Ovary (tissue), 9 donors: ENCODE measurements around the gene ZC3H10. TPM values are rescaled to one million over a fixed set of nuclear protein-coding genes. Genes with fewer than 3 reads are reported as not detected.
"Not testable (repeated sequence)": the region's sequence is repeated elsewhere in the genome, so short reads cannot be mapped to it uniquely, and the experiment has no call there.

ENCODE experiments used
- DNase-seq, 5 donors: peaks; one replicate each; pipeline ENCODE4 v3.0.0-alpha.2; 2019 to 2020
- H3K27ac ChIP-seq, 2 donors: fragments of 200-600 bp; one replicate each; pipeline versions ENCODE4 v1.5.1 to v1.8.0; 2019 to 2022
- H3K27me3 ChIP-seq: fragments of 200-600 bp; one replicate; pipeline ENCODE4 v1.8.0; 2022
- H3K36me3 ChIP-seq: fragments of 200-600 bp; sonication (generic); one replicate; pipeline ENCODE4 v1.5.1; 2019
- H3K4me1 ChIP-seq: one replicate; pipeline ENCODE4 v1.8.1; 2013; ENCODE audit warnings: mild to moderate bottlenecking, moderate library complexity; ENCODE audit not compliant: insufficient read depth
- H3K4me3 ChIP-seq: fragments of 200-600 bp; sonication (generic); one replicate; pipeline ENCODE4 v1.5.1; 2017
- H3K9me3 ChIP-seq, 2 donors: fragments of 200-600 bp in 1 of 2; sonication (generic) in 1 of 2; one replicate each; pipeline versions ENCODE4 v1.5.1 to v1.8.1; 2013 to 2019; ENCODE audit warnings: mild to moderate bottlenecking in 1 of 2, moderate library complexity in 1 of 2
- EP300 ChIP-seq: sonication (generic); formaldehyde crosslinking; IDR thresholded peaks from one replicate; pipeline ENCODE4 v1.6.1; 2017; ENCODE audit warnings: antibody characterized with exemption
- POLR2A ChIP-seq: fragments of 450-650 bp; IDR thresholded peaks from one replicate; pipeline ENCODE4 v1.6.1; 2017; ENCODE audit warnings: antibody characterized with exemption, mild to moderate bottlenecking, moderate library complexity
- WGBS, 3 donors: extraction: QIAGEN DNeasy Blood & Tissue Kit in 1 of 3; methylation state at CpG; one replicate each; pipeline versions ENCODE4 v1.1.5 to v1.1.7; 2013 to 2017; 5-methylcytosine and 5-hydroxymethylcytosine counted together
- intact Hi-C, 4 donors: fragments of 100-400 bp; cut with DNase I; formaldehyde crosslinking; loops; one replicate each; pipeline versions ENCODE4 v1.11.0 to v1.15.1; 2022 to 2023
- polyA plus RNA-seq, 2 donors: library from polyadenylated mRNA; stranded (reverse); fragments of 200-250 nt in 1 of 2; fragments of 350-450 nt in 1 of 2; fragmentation: Illumina TruSeq in 1 of 2; extraction: RNeasy Lipid Tissue Mini Kit (QIAGEN cat#74804) in 1 of 2; gene quantifications; one replicate each; pipeline ENCODE4 v1.2.3, GENCODE V29; 2013 to 2014
- total RNA-seq, 7 donors: library from RNA; depleted of rRNA in 2 of 7; stranded (reverse); fragments of >200 nt in 2 of 7; fragmentation: NEBNext Ultra II Directional in 3 of 7; extraction: Animal tissue kit (Norgen Biotek cat#: 25700) in 3 of 7; gene quantifications; one replicate each; pipeline versions ENCODE4 v1.1.0 to v1.2.4, GENCODE V29; 2016 to 2023
- TF ChIP-seq, protein P1 (sequence below), 3 donors: fragments of 450-650 bp in 2 of 3; fragments of 200-600 bp in 1 of 3; IDR thresholded peaks; one replicate each; pipeline versions ENCODE4 v1.5.1 to v1.8.0; 2016 to 2022; ENCODE audit warnings: antibody characterized with exemption in 3 of 3, mild to moderate bottlenecking in 1 of 3
- donor health status: DM: no; HTN: no; CAD: no; lungs with moderate emphysema.
- donor health status: DM: no; HTN: no; CAD: no.
- donor health status: Bipolar disorder and iron deficiency.
- donor health status: DM: yes; HTN: yes; CAD: no.
- donor health status: DM: no; HTN: no; CAD: no.
- donor health status: DM: yes; HTN: yes; CAD: no.

The ZC3H10 gene
- total and polyA plus RNA-seq, 9 donors, result 1.8 to 14.7 (median 9.0) TPM

DNA sequence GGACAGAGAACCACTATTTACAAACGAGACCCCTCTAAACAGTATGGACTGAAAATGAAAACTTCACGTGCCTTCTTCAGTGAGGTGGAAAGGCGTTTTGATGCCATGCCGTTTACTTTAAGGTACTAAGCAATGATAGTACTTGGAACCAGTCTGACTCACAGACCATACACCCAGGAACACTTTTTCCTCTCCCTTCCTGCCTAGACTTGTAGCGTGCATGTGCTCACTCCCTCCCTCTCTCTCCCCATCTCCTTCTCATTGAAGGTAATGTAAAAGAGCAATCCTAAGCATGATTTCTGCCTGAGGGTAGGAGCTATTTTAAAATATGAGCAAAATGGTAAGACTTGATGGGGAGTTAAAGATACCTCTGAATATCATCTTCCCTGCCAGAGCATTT, 7.5 kb upstream of the ZC3H10 start:
- no peaks in the 10 kb centered on the region for H3K36me3 ChIP-seq
- 87 to 89% (median 87%) methylated on average over 5 of the region's 5 CpGs for WGBS, 3 donors
- H3K27me3 ChIP-seq, result no peaks in the 10 kb centered on the region

DNA sequence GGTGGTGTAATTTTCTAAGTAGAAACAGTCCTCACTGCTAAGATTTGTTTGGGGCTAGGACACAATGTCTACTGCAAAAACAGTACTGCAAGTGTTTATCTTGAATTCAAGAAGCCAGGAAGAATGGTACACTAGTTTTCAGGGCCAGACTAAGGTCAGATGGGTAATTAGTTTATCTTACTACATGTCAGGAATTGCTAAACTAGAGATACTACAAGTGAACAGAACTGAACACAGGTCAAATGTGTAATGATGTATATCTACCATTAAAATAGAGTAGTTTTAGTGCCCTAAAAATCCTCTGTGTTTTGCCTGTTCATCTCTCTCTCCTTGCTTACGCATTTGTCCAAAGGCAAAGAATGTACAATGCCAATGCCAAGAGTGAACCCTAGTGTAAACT, 4.0 kb upstream of the ZC3H10 start:
- Histone ChIP-seq H3K36me3 (no peaks in the 10 kb centered on the region), H3K4me1 (peaks cover 2% of the 10 kb centered on the region), H3K9me3 (no peaks in the 10 kb centered on the region), H3K27ac (no peak overlapping the region), H3K4me3 (no peak overlapping the region), H3K27me3 (no peaks in the 10 kb centered on the region)
- intact Hi-C loops, result no loop called here
- WGBS, 3 donors, result 92 to 96% (median 93%) methylated on average over 1 of the region's 1 CpG
- TF ChIP-seq EP300 (no peak), POLR2A (no peak)
- TF ChIP-seq, protein P1, sequence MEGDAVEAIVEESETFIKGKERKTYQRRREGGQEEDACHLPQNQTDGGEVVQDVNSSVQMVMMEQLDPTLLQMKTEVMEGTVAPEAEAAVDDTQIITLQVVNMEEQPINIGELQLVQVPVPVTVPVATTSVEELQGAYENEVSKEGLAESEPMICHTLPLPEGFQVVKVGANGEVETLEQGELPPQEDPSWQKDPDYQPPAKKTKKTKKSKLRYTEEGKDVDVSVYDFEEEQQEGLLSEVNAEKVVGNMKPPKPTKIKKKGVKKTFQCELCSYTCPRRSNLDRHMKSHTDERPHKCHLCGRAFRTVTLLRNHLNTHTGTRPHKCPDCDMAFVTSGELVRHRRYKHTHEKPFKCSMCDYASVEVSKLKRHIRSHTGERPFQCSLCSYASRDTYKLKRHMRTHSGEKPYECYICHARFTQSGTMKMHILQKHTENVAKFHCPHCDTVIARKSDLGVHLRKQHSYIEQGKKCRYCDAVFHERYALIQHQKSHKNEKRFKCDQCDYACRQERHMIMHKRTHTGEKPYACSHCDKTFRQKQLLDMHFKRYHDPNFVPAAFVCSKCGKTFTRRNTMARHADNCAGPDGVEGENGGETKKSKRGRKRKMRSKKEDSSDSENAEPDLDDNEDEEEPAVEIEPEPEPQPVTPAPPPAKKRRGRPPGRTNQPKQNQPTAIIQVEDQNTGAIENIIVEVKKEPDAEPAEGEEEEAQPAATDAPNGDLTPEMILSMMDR (IDR thresholded peaks at IDR 0.05), result no peak
- no peak for DNase-seq

More for the DNA sequence above, 7.5 kb upstream of the ZC3H10 start:
- TF ChIP-seq EP300, result no peak
- TF ChIP-seq, protein P1 (IDR thresholded peaks at IDR 0.05), result no peak
- TF ChIP-seq POLR2A, result no peak
- no peak overlapping the region for H3K4me3 ChIP-seq
- intact Hi-C loops, result no loop called here
- H3K4me1 ChIP-seq, result peaks cover 2% of the 10 kb centered on the region
- H3K9me3 ChIP-seq, result no peaks in the 10 kb centered on the region
- no peak overlapping the region for H3K27ac ChIP-seq
- DNase-seq, result no peak

DNA sequence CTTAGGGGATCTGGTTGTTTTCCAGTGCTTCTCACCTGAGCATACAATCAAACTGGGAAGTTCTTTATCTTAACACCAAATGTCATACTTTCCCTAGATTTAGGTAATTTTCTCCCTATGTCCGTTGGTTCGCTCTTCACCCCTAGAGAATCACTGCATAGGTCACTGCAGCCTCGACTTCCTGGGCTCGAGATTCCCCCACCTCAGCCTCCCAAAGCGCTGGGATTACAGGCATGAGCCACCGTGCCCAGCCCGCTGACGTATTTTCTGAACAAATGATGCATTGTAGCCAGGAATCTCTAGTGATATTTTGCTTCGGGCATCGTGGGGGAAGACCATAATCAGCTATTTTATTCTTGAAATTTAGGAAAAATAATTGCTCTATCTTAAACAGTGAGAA, 2.7 kb upstream of the ZC3H10 start:
- no peak for TF ChIP-seq POLR2A
- TF ChIP-seq EP300, result no peak
- TF ChIP-seq, protein P1 (IDR thresholded peaks at IDR 0.05), result no peak
- Histone ChIP-seq H3K9me3 (no peaks in the 10 kb centered on the region), H3K4me1 (peaks cover 2% of the 10 kb centered on the region), H3K36me3 (no peaks in the 10 kb centered on the region), H3K4me3 (peak overlapping the region; percentile 77), H3K27me3 (no peaks in the 10 kb centered on the region), H3K27ac (peak overlapping the region in 1 of 2 donors; percentile 92)
- WGBS, 3 donors, result 19 to 46% (median 37%) methylated on average over 10 of the region's 10 CpGs
- intact Hi-C loops, result no loop called here
- DNase-seq, result peak; percentile 22 to 55 (median 51)

DNA sequence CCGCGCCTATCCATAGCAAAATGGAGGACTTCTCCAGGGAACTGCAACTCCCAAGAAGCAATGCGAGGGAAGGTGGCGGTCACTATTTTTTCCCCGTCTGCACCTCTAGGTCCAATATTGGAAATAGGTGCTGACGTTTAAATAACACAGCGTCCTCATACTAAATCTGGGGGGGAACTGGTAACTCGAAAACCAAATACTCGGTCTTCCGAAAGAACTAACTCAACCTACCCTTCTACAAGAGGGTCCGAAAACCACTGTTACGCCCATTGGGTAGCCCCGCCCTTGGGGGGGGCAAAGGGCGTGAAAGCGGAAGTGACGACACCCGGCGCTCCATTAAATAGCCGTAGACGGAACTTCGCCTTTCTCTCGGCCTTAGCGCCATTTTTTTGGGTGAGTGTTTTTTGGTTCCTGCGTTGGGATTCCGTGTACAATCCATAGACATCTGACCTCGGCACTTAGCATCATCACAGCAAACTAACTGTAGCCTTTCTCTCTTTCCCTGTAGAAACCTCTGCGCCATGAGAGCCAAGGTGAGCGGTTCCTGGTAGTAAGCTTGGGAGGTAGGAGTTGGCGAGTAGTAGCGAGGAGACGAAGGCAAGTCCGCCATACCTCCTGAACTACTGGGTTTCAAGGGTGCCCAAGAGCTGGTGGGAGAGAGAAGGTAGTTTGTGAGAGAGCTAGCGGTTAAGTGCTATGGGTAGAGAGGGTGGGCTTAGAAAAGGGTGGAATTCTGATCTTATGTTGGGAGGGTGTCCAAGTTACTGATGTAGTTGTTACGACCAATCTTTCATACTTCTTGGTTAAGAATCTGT, 1.6 kb upstream of the ZC3H10 start, which contains the start of gene RPL41:
RPL41 (plus strand) TSS at position 367 of the 815 bp plus-strand sequence.
- DNase-seq, result peak; percentile 93 to 97 (median 96)
- Histone ChIP-seq H3K36me3 (no peaks in the 10 kb centered on the region), H3K4me3 (peak within 1 kb of the TSS; percentile 77), H3K27ac (peak within 1 kb of the TSS; percentile 51 to 92), H3K4me1 (peaks cover 2% of the 10 kb centered on the region), H3K27me3 (no peaks in the 10 kb centered on the region), H3K9me3 (no peaks in the 10 kb centered on the region)
- 0 to 1% (median 0%) methylated on average over 34 of the region's 34 CpGs for WGBS, 3 donors
- no peak for TF ChIP-seq EP300
- peak; percentile 98 for TF ChIP-seq POLR2A
- TF ChIP-seq, protein P1 (IDR thresholded peaks at IDR 0.05), result peak in 1 of 3 donors; percentile 38
- intact Hi-C loops, result no loop called here

DNA sequence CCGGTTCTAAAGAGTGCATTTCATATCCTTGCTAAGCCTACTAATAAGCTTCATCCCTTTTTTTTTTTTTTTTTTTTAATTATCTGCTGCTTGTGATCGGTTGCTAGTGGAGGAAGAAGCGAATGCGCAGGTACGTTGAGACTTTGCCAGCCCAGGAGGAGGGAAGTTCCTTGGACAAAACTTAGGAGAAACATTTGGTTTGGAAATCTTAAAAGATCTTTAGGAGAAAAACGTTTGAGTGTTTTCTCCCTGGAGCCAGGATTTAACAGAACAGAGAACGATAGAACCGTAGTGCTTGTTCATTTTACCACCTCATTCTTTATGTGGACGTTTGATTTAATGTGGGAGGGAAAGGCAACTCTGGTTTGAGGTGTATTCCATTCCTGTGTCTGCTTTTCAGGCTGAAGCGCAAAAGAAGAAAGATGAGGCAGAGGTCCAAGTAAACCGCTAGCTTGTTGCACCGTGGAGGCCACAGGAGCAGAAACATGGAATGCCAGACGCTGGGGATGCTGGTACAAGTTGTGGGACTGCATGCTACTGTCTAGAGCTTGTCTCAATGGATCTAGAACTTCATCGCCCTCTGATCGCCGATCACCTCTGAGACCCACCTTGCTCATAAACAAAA, 872 bp upstream of the ZC3H10 start:
- H3K4me1 ChIP-seq, H3K27me3 ChIP-seq, intact Hi-C loops, H3K36me3 ChIP-seq, H3K9me3 ChIP-seq: not testable (repeated sequence)
- H3K4me3 ChIP-seq, result peak overlapping the region; percentile 77
- H3K27ac ChIP-seq, result peak overlapping the region; percentile 51 to 92
- DNase-seq, result peak in 3 of 5 donors; percentile 26 to 50 (median 47)
- 0 to 2% (median 1%) methylated on average over 12 to 16 of the region's 16 CpGs for WGBS, 3 donors
